Transverse colon (tissue), 4 donors: Measurements from ENCODE around the gene UNC5B. TPM values are rescaled to one million over a fixed set of nuclear protein-coding genes. Genes with fewer than 3 reads are reported as not detected.

Source experiments
- DNase-seq: peaks from one replicate; pipeline ENCODE4 v3.0.0-alpha.2; 2019
- H3K27ac ChIP-seq, 4 donors: fragments of 200-600 bp; sonication (generic); 2 replicates each; pipeline ENCODE4 v1.5.1; 2016 to 2018; ENCODE audit warnings: inconsistent platforms in 4 of 4
- H3K27me3 ChIP-seq: fragments of 200-600 bp; sonication (generic); 2 replicates; pipeline ENCODE4 v1.5.1; 2017; ENCODE audit warnings: inconsistent platforms
- H3K36me3 ChIP-seq, 4 donors: fragments of 200-600 bp; sonication (generic); 2 replicates each; pipeline ENCODE4 v1.5.1; 2017 to 2019; ENCODE audit warnings: inconsistent platforms in 4 of 4
- H3K4me1 ChIP-seq, 4 donors: fragments of 200-600 bp; sonication (generic); 2 replicates each; pipeline ENCODE4 v1.5.1; 2017 to 2020; ENCODE audit warnings: inconsistent platforms in 4 of 4
- H3K4me3 ChIP-seq, 4 donors: fragments of 200-600 bp; sonication (generic); 1 replicate in 1 of 4; 2 replicates in 3 of 4; pipeline versions ENCODE4 v1.5.1 to v1.6.1; 2017 to 2019; ENCODE audit warnings: inconsistent platforms in 4 of 4
- H3K9me3 ChIP-seq, 2 donors: fragments of 200-600 bp; sonication (generic); 2 replicates each; pipeline ENCODE4 v1.5.1; 2017 to 2019; ENCODE audit warnings: inconsistent platforms in 2 of 2
- CTCF ChIP-seq, 5 experiments: fragments of 200-600 bp in 3 of 5; fragments of 450-650 bp in 2 of 5; sonication (generic) in 3 of 5; IDR thresholded peaks; 1 replicate in 2 of 5; 2 replicates in 3 of 5; pipeline ENCODE4 v1.5.1; 2016 to 2017; ENCODE audit warnings: antibody characterized with exemption in 5 of 5, inconsistent platforms in 3 of 5, mild to moderate bottlenecking in 2 of 5, moderate library complexity in 1 of 5
- EP300 ChIP-seq: sonication (generic); formaldehyde crosslinking; IDR thresholded peaks from one replicate; pipeline ENCODE4 v1.6.1; 2017; ENCODE audit warnings: antibody characterized with exemption, low read depth
- POLR2A ChIP-seq: fragments of 450-650 bp; IDR thresholded peaks from one replicate; pipeline ENCODE4 v1.6.1; 2016; ENCODE audit warnings: antibody characterized with exemption, mild to moderate bottlenecking, moderate library complexity
- POLR2AphosphoS5 ChIP-seq, 3 donors: sonication (generic); formaldehyde crosslinking; IDR thresholded peaks; one replicate each; pipeline ENCODE4 v1.6.1; 2016; ENCODE audit warnings: antibody characterized with exemption in 3 of 3
- WGBS, 2 donors: methylation state at CpG; one replicate each; pipeline ENCODE4 v1.1.5; 2018; ENCODE audit warnings: low coverage in 1 of 2; 5-methylcytosine and 5-hydroxymethylcytosine counted together
- in situ Hi-C, 4 donors: fragments of 200-750 bp; cut with MboI; loops; one replicate each; pipeline versions ENCODE4 v1.15.0 to v1.15.1; 2017; ENCODE audit warnings: low sequenced_read_pairs in 3 of 4, low pct_ligation_motif_present in 1 of 4, low pct_unique_long_range_greater_than_20kb in 1 of 4
- intact Hi-C: fragments of 100-400 bp; cut with DNase I; formaldehyde crosslinking; loops from one replicate; pipeline ENCODE4 v1.15.1; 2023; ENCODE audit warnings: low total_unique reads
- total RNA-seq, 4 donors: library from RNA; depleted of rRNA; stranded (reverse); fragments of >200 nt; gene quantifications; one replicate each; pipeline ENCODE4 v1.1.0, GENCODE V29; 2016

UNC5B gene
- total RNA-seq, 4 donors from 2014 or later: 12.3 to 74.1 (median 41.2) TPM

DNA sequence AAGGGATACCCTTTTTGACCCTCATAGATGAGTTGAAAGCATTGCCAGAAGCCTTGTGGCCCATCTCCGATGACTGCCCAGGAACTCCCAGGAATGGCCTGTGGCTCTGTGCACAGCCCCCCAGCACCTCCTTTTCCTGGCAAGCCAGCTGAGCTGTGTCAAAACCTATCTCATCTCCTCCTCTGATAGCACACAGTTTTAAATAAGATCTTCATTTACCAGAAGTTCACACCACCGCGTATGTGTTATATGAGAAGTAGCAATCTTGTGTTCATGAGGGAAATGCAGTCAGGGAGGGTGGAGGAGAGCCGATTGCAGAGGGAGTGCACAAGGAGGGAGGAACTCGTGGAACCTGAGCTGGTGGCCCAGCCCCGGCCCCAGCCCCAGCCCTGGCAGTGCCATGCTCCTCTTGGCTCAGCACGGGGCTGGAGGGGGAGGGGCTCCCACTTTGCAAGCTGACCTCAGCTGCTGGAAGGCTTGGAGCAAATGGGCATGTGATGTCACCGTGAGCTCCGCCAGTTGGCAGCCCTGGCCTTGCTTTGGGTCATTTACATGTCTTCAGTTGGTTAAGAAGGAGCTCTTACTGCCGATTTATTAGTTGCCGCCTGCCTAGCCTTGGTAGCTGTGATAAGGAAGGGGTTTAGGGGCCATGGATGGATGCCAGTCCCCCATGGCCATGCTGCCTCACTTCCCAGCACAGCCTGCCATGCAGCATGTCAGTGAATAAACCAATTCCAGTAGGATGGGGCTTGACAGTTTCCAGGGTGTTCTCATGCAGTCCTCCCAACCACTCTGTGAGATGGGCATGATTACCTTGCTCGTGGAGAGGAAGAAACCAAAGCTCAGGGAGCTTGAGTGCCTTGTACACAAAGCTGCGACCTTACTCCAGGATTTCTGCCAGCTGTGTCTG lies 20.0 kb downstream of the UNC5B start:
- Histone ChIP-seq H3K27ac (no peak overlapping the region), H3K27me3 (no peaks in the 10 kb centered on the region), H3K9me3 (no peaks in the 10 kb centered on the region), H3K4me1 (peaks cover 5 to 51% (median 23%) of the 10 kb centered on the region in 4 donors), H3K4me3 (no peak overlapping the region), H3K36me3 (no peaks in the 10 kb centered on the region)
- DNase-seq: no peak
- TF ChIP-seq POLR2A (no peak), POLR2AphosphoS5 (IDR thresholded peaks at IDR 0.05) (no peak), CTCF (IDR thresholded peaks at IDR 0.05) (no peak), EP300 (no peak)
- in situ Hi-C loops: no loop called here
- 42 to 70% methylated on average over 2 to 12 of the region's 13 CpGs for WGBS, 2 donors
- intact Hi-C loops: no loop called here

- H3K27me3 ChIP-seq: no peaks in the 10 kb centered on the region
- H3K4me1 ChIP-seq: peaks cover 5 to 51% (median 23%) of the 10 kb centered on the region in 4 donors
- H3K4me3 ChIP-seq: no peak overlapping the region
- intact Hi-C loops: no loop called here
- in situ Hi-C loops: no loop called here
- WGBS, 2 donors: 68% methylated on average over 3 of the region's 3 CpGs; no CpG with 5 or more reads in 1 of the 2 donors
- H3K36me3 ChIP-seq: no peaks in the 10 kb centered on the region
- H3K9me3 ChIP-seq: no peaks in the 10 kb centered on the region
- peak overlapping the region in 3 of 4 donors; percentile 17 to 57 (median 47) for H3K27ac ChIP-seq
- no peak for DNase-seq
- TF ChIP-seq CTCF (IDR thresholded peaks at IDR 0.05) (no peak), POLR2AphosphoS5 (IDR thresholded peaks at IDR 0.05) (no peak), EP300 (no peak), POLR2A (no peak)
Observed at GRCh38 chr10:71233482-71233892, 21.1 kb downstream of the UNC5B start.

- WGBS, 2 donors: 46 to 62% methylated on average over 2 to 10 of the region's 10 CpGs
- no peak for TF ChIP-seq EP300
- no peak for TF ChIP-seq POLR2A
- TF ChIP-seq CTCF (IDR thresholded peaks at IDR 0.05): no peak
- no peak for TF ChIP-seq POLR2AphosphoS5 (IDR thresholded peaks at IDR 0.05)
- Histone ChIP-seq H3K9me3 (no peaks in the 10 kb centered on the region), H3K27me3 (no peaks in the 10 kb centered on the region), H3K4me3 (no peak overlapping the region), H3K36me3 (no peaks in the 10 kb centered on the region), H3K4me1 (peaks cover 5 to 49% (median 23%) of the 10 kb centered on the region in 4 donors), H3K27ac (peak overlapping the region; percentile 3 to 65 (median 52))
- intact Hi-C loops: no loop called here
- in situ Hi-C loops: no loop called here
- DNase-seq: no peak
Observed at GRCh38 chr10:71234004-71234894, 21.9 kb downstream of the UNC5B start.
